T-helper 1 cell treated with Interleukin-12 subunit alpha and Interleukin-12 subunit beta and Interleukin-4 antibody, amounts not matched to agents 30 ng/mL and 1 ng/mL, for 36 hours (primary cell): ENCODE results near the gene ZNF620. TPM values are rescaled to one million over a fixed set of nuclear protein-coding genes. Genes with fewer than 3 reads are reported as not detected.
"Not testable (repeated sequence)": the region's sequence is repeated elsewhere in the genome, so short reads cannot be mapped to it uniquely, and the experiment has no call there.

Experiments used
- intact Hi-C: fragments of 100-400 bp; cut with micrococcal nuclease; formaldehyde crosslinking; loops from one replicate; pipeline ENCODE4 v1.15.1; 2024
- total RNA-seq: library from RNA; stranded (reverse); gene quantifications from 2 replicates; pipeline ENCODE4 v1.2.3, GENCODE V29; 2022

The ZNF620 gene
- total RNA-seq, 1 donor from 2014 or later, result 6.6 TPM

- intact Hi-C loops, result no loop called here
These were observed 5.9 kb upstream of the ZNF620 start for GRCh38 chr3:40499952-40500351.

- intact Hi-C loops, result no loop called here
These were observed 3.8 kb upstream of the ZNF620 start for GRCh38 chr3:40502034-40502433.

- intact Hi-C loops, result loop anchor here (5.0 kb wide), 1 partner anchor 697 kb away; no protein-coding TSS in a partner anchor
These were observed 1.0 kb upstream of the ZNF620 start for GRCh38 chr3:40504636-40505430.

GRCh38 chr3:40511031-40511718, 5.3 kb downstream of the ZNF620 start:
- intact Hi-C loops, result no loop called here

GRCh38 chr3:40516201-40516600, 10.4 kb downstream of the ZNF620 start:
- intact Hi-C loops, result no loop called here

- intact Hi-C loops, result no loop called here
These were observed 12.2 kb downstream of the ZNF620 start for GRCh38 chr3:40518067-40518466.

- intact Hi-C loops, result no loop called here
These were observed 13.0 kb downstream of the ZNF620 start for GRCh38 chr3:40518848-40519247.

- intact Hi-C loops, result loop anchor here (5.0 kb wide), 2 partner anchors 194 to 1491 kb away; no protein-coding TSS in a partner anchor
These were observed 15.4 kb downstream of the ZNF620 start for GRCh38 chr3:40521254-40521653.

GRCh38 chr3:40523781-40524180, 17.9 kb downstream of the ZNF620 start:
- intact Hi-C loops, result loop anchor here (1.0 to 5.0 kb wide), 11 partner anchors 17 to 1489 kb away; partner anchors contain the start of genes EIF1B, ENTPD3, RPL14 and ULK4

GRCh38 chr3:40524222-40524567, 18.4 kb downstream of the ZNF620 start:
- intact Hi-C loops, result loop anchor here (1.0 to 5.0 kb wide), 11 partner anchors 18 to 1488 kb away; partner anchors contain the start of genes EIF1B, ENTPD3, RPL14 and ULK4

GRCh38 chr3:40524568-40525285, 18.9 kb downstream of the ZNF620 start, which contains the start of gene ZNF621:
Gene ZNF621 (plus strand): TSS chr3:40524960. CDS start chr3:40525841, 881 bp downstream.
- intact Hi-C loops, result loop anchor here (1.0 to 5.0 kb wide), 11 partner anchors 18 to 1488 kb away; partner anchors contain the start of genes EIF1B, ENTPD3, RPL14 and ULK4

- intact Hi-C loops, result no loop called here
These were observed 22.6 kb downstream of the ZNF620 start for GRCh38 chr3:40528426-40528825.

GRCh38 chr3:40532252-40532651, 26.4 kb downstream of the ZNF620 start:
- intact Hi-C loops, result no loop called here

GRCh38 chr3:40534283-40534682, 28.4 kb downstream of the ZNF620 start:
- intact Hi-C loops, result no loop called here

- intact Hi-C loops, result no loop called here
These were observed 41.0 kb downstream of the ZNF620 start for GRCh38 chr3:40546816-40547215.

GRCh38 chr3:40550167-40550566, 44.3 kb downstream of the ZNF620 start:
- intact Hi-C loops, result no loop called here

- intact Hi-C loops, result no loop called here
These were observed 51.8 kb downstream of the ZNF620 start for GRCh38 chr3:40557575-40558161.

GRCh38 chr3:40562482-40562881, 56.6 kb downstream of the ZNF620 start:
- intact Hi-C loops, result not testable (repeated sequence)

GRCh38 chr3:40565629-40566028, 59.8 kb downstream of the ZNF620 start:
- intact Hi-C loops, result not testable (repeated sequence)

- intact Hi-C loops, result no loop called here
These were observed 60.9 kb downstream of the ZNF620 start for GRCh38 chr3:40566694-40567093.
